ENCODE results near the gene RAB11FIP4.

DNA sequence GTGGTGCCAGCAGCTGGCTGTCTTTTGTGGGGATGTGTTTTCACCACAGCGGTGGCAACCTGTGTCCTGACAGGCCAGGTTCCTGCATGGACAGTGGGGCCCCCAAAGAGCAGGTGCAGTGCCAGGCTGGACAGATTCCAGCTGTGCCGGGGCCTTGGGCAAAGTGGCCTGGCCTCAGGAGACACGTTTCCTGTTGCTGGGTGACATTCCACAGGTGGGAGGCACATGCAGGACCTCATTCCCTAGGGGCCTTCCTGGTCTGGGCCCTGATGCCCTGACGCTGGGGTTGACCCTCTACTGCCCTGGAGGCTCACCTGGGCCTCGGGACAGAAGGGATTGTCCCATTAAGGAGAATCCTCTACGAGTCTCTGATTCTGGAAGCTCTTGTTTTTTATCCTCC lies 182.4 kb downstream of the RAB11FIP4 start:
- TF ChIP-seq, protein P1, sequence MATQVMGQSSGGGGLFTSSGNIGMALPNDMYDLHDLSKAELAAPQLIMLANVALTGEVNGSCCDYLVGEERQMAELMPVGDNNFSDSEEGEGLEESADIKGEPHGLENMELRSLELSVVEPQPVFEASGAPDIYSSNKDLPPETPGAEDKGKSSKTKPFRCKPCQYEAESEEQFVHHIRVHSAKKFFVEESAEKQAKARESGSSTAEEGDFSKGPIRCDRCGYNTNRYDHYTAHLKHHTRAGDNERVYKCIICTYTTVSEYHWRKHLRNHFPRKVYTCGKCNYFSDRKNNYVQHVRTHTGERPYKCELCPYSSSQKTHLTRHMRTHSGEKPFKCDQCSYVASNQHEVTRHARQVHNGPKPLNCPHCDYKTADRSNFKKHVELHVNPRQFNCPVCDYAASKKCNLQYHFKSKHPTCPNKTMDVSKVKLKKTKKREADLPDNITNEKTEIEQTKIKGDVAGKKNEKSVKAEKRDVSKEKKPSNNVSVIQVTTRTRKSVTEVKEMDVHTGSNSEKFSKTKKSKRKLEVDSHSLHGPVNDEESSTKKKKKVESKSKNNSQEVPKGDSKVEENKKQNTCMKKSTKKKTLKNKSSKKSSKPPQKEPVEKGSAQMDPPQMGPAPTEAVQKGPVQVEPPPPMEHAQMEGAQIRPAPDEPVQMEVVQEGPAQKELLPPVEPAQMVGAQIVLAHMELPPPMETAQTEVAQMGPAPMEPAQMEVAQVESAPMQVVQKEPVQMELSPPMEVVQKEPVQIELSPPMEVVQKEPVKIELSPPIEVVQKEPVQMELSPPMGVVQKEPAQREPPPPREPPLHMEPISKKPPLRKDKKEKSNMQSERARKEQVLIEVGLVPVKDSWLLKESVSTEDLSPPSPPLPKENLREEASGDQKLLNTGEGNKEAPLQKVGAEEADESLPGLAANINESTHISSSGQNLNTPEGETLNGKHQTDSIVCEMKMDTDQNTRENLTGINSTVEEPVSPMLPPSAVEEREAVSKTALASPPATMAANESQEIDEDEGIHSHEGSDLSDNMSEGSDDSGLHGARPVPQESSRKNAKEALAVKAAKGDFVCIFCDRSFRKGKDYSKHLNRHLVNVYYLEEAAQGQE (IDR thresholded peaks at IDR 0.05; ENCODE audit: insufficient replicate concordance, low read depth): no peak
- TF ChIP-seq, protein P2, sequence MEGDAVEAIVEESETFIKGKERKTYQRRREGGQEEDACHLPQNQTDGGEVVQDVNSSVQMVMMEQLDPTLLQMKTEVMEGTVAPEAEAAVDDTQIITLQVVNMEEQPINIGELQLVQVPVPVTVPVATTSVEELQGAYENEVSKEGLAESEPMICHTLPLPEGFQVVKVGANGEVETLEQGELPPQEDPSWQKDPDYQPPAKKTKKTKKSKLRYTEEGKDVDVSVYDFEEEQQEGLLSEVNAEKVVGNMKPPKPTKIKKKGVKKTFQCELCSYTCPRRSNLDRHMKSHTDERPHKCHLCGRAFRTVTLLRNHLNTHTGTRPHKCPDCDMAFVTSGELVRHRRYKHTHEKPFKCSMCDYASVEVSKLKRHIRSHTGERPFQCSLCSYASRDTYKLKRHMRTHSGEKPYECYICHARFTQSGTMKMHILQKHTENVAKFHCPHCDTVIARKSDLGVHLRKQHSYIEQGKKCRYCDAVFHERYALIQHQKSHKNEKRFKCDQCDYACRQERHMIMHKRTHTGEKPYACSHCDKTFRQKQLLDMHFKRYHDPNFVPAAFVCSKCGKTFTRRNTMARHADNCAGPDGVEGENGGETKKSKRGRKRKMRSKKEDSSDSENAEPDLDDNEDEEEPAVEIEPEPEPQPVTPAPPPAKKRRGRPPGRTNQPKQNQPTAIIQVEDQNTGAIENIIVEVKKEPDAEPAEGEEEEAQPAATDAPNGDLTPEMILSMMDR (IDR thresholded peaks at IDR 0.05; ENCODE audit: insufficient read depth, low read length): no peak
